Daoy (cell line): ENCODE measurements around the gene OR5D18. TPM values are rescaled to one million over a fixed set of nuclear protein-coding genes. Genes with fewer than 3 reads are reported as not detected.
"Not testable (repeated sequence)": the region's sequence is repeated elsewhere in the genome, so short reads cannot be mapped to it uniquely, and the experiment has no call there.

Experiments
- DNase-seq: peaks from one replicate; pipeline ENCODE4 v3.0.0-alpha.2; 2015; ENCODE audit warnings: low read depth
- total RNA-seq: library from RNA; depleted of rRNA; stranded (reverse); fragments of >200 nt; shearing (Covaris generic); gene quantifications from 2 replicates; pipeline ENCODE4 v1.2.3, GENCODE V29; 2014; rRNA removed

The OR5D18 gene
- not detected in 2 replicates for total RNA-seq

DNA sequence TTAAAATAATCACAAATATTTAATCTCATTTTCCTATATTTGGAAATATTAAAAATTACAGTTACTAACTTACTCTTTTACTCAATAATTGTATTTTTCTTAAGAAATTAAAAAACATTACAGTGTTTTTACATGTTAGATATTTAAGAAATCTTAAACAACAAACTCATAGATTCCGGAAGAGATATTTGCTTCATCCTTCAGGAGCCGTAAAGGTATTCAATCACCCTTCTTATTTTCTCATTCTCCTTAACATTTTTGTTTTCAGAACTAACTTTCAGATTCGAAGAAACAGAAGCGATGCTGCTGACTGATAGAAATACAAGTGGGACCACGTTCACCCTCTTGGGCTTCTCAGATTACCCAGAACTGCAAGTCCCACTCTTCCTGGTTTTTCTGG is at the start of gene OR5D18:
OR5D18 (plus strand) TSS at position 301 of the 400 bp plus-strand sequence; CDS start at position 301, 0 bp downstream.
- DNase-seq, result no peak

DNA sequence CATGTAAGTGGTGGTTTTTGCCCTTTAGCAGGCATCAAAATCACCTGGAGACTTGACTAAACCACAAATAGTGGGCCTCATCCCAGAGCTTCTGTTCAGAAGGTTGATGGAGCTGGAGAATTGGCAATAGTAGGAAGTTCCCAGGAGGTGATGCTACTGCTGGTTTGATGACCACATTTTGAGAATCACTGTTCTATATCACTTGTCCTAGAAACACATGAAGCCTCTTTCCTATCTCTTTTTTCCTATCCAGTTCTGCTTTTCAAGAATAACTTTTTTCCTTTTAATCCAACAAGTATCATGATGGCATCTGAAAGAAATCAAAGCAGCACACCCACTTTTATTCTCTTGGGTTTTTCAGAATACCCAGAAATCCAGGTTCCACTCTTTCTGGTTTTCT is 46.3 kb upstream of the OR5D18 start, which contains the start of gene OR5D13:
OR5D13 (plus strand) TSS at position 301 of the 400 bp plus-strand sequence; CDS start at position 301, 0 bp downstream.
- no peak for DNase-seq

DNA sequence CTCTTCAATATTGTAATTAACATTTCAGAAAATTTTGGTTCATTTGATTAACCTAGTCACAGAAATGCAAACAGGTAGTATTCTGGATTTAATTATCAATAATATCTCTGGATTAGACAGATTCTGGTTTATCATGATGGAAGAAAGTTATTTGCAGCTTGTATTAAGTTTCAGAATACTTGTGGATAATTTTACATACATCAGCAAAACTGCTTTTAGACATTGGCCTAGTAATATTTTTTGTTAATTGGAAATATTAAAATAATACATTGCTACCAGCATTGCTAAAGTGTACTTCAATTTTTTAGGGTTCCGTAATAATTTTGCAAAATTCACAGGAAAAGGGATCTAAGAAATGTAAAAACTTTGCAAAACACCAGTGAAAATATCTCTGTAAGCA is 27.8 kb upstream of the OR5D18 start:
- no peak for DNase-seq

DNA sequence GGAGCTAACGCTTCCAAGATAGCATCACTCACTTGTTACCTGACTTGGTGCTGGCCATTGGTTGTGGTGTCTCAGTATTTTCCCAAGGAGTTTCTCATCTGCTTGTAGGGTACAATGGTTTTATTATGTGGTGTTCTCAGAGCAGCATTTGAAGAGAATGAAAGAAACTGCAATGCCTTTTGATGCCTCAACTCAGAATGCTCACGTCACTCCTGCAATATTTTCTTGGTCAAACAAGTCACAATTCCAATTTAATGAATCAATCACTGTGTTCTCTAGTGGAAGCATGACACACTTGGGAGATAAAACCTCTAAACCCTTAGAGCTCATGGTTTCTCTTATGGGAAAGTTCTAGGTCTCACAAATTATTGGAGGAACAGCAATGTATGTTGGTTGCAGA is 26.1 kb upstream of the OR5D18 start:
- DNase-seq, result no peak

DNA sequence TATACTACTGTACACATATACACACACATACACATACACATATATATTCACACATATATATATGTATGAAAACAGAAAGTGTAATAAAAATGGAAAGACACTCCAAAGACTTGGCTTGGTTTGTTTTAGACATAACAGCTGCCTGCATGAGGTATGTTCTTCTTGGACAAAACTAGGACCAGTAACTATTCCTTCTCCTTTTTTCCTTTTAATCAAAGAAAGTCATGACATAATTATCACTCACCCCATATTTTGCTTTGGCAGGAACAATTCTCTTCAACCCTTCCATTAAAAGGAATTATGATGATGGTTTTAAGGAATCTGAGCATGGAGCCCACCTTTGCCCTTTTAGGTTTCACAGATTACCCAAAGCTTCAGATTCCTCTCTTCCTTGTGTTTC is 24.2 kb upstream of the OR5D18 start, which contains the start of gene OR5D14:
OR5D14 (plus strand) TSS at position 301 of the 400 bp plus-strand sequence; CDS start at position 301, 0 bp downstream.
- no peak for DNase-seq

DNA sequence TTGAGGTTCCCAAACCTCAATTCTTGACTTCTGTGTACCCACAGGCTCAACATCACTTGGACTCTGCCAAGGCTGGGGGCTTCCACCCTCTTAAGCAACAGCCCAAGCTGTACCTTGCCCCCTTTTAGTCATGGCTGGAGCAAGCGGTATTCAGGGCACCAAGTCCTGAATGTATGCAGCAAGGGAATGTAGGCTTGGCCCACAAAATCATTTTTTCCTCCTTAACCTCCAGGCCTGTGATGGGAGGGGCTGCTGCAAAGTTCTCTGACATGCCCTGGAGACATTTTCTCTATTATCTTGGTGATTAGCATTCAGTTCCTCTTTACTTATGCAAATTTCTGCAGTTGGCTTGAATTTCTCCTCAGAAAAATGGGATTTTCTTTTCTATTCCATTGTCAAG is 13.2 kb upstream of the OR5D18 start:
- DNase-seq, result no peak

DNA sequence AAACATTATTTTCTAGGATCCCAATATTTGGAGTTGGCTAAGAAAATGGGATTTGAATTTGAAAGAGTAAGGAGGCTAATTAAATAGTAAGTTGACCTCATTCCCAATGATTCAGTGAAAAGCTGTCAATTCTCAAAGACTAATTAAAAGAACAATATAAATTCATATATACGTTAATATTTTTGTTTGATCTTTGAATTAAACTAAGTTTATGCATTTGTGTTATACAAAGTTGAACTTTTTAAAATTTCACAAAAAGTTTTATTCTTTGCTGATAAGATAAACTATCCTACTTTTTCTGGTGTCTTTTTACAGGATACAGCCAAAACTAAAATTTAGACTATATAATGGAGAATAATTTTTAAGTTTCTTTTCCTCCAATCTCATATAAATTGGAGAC is 8.4 kb upstream of the OR5D18 start, which contains the start of gene OR5L1:
OR5L1 (plus strand) TSS at position 301 of the 400 bp plus-strand sequence. CDS start 100 bp downstream, outside the sequence.
- no peak for DNase-seq

DNA sequence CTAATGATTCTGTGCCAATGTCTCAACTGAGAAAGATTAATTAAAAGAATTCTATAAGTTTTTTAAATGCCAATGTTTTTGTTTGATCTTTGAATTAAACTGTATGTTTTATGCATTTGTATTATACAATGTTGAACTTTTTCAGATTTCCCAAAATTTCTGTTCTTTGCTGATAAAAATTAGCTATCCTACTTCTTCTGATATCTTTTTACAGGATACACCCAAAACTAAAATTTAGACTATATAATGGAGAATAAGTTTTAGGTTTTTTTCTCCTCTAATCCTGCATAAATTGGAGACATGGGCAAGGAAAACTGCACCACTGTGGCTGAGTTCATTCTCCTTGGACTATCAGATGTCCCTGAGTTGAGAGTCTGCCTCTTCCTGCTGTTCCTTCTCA is 7.5 kb downstream of the OR5D18 start, which contains the start of gene OR5L2:
OR5L2 (plus strand) TSS at position 301 of the 400 bp plus-strand sequence; CDS start at position 301, 0 bp downstream.
- no peak for DNase-seq

DNA sequence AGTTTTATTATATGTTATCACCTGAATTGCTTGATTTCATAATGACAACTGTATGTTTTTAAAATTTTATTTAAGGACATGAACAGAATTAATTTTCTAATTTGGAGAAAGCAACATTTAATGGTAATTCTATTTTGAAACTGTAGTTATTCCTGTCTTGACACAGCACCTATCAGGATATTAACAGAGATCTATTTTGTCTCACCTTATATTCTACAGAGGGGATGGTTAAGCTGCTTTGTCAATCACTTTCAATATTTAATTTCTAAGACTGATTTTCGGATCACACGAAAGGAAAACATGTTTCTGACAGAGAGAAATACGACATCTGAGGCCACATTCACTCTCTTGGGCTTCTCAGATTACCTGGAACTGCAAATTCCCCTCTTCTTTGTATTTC is 19.0 kb downstream of the OR5D18 start, which contains the start of gene OR5D16:
OR5D16 (plus strand) TSS at position 301 of the 400 bp plus-strand sequence; CDS start at position 301, 0 bp downstream.
- no peak for DNase-seq

DNA sequence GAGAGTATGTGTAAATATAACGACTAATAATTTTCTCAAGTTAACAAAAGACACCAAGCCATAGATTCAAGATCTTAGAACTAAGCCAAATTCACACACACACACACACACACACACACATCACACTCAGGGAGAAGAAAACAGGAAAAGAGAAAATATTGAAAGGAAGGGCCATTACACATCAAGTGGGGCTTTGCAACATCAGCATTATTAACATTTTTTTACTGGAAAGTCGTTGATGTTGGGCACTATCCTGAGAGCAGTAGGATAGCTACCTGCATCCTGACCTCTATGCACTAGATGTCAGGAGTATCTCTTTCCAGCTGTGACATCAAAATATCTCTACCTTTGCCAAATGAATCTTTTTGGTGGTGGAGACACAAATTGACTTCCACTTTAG is 28.0 kb downstream of the OR5D18 start:
- DNase-seq, result no peak

DNA sequence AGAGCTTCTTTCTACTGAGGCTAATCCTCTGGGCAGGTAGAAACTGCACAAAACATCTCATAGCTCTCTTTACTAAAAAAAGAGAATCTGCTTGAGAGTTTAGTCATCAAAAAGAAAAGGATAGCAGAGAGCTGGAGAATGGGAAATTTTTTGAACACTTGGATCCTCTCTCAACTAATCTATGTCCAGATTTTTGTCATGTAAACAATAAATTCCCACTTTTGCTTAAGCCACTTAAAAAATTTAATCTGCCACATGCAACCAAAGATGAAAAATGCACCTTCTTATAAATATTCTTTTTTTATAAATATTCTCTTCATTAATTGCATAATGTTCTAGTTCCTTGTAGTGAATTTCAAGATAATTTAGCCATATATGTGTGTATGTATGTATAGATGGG is 29.6 kb downstream of the OR5D18 start:
- no peak for DNase-seq

DNA sequence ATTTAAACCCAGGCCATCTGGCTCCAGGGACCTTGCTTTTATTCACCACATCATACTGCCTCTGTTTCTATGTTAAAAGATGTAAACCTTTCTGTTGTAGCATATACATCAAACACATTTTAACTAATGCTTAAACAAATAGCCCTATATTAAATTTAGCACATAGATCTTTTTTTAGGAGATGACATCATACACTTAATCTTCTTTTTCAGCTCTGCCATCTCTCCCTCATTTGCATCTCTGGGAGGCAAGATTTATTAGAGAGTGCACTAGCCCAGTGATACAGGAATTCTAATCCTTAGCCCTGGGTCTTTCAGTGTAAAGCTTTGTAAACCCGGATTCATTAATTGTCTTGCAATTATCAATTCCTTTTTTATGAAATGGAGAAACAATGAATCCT is 32.7 kb downstream of the OR5D18 start:
- DNase-seq, result no peak

DNA sequence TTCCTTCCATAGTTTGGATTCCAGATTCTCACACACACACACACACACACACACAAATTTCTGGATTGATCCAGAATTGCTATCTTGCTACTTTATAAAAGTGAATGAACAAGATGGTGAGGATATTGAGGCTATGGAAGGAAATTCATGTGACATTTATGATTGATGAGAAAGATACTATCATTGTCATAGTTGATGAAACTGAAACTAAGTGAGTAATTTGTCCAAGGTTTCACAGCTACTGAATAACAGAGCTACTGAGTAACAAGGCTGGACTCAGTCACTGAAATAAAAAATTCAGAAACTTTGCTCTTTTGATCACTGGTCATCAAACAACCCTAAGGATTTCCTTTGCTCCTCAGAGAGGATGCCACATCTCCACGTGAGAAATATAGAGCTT is 35.3 kb downstream of the OR5D18 start:
- DNase-seq, result no peak

DNA sequence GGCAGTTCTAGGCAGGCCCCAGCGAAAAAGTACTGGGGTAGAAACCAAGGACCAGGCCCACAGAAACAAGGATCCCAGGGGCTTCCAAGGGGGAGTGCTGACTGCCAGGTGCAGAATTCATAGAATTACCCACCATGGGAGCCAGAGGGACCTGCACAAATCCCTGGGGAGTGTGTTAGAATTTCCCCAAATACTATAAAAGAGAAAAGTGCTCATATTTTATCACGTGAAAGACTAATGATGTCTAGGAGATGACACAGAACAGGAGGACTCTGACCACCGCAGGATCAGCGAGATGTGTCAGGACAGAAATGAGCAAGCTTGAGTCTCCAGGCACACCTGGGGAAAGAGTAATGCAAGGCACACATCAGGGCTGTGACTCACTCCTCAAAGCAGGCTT is 47.9 kb downstream of the OR5D18 start:
- DNase-seq, result not testable (repeated sequence)

Other genes starting within 250 kb of the OR5D18 start
- not detected in 2 replicates for gene OR4C16, start 247.5 kb upstream of the OR5D18 start, total RNA-seq
- gene OR4C11, start 212.0 kb upstream of the OR5D18 start, total RNA-seq, result not detected in 2 replicates
- not detected in 2 replicates for gene OR4P4, start 184.5 kb upstream of the OR5D18 start, total RNA-seq
- gene OR4S2, start 171.3 kb upstream of the OR5D18 start, total RNA-seq, result not detected in 2 replicates
- not detected in 2 replicates for gene OR4C6, start 157.4 kb upstream of the OR5D18 start, total RNA-seq
- not detected in 2 replicates for gene OR5D13, start 46.2 kb upstream of the OR5D18 start, total RNA-seq
- not detected in 2 replicates for gene OR5D14, start 24.1 kb upstream of the OR5D18 start, total RNA-seq
- gene OR5L1, start 8.3 kb upstream of the OR5D18 start, total RNA-seq, result not detected in 2 replicates
- not detected in 2 replicates for gene OR5L2, start 7.6 kb downstream of the OR5D18 start, total RNA-seq
- not detected in 2 replicates for gene OR5D16, start 19.1 kb downstream of the OR5D18 start, total RNA-seq
- gene TRIM51, start 63.7 kb downstream of the OR5D18 start, total RNA-seq, result not detected in 2 replicates
- gene OR5W2, start 95.0 kb downstream of the OR5D18 start, total RNA-seq, result not detected in 2 replicates
- gene OR5I1, start 116.8 kb downstream of the OR5D18 start, total RNA-seq, result not detected in 2 replicates
- gene OR10AG1, start 150.3 kb downstream of the OR5D18 start, total RNA-seq, result not detected in 2 replicates
- gene OR5F1, start 175.0 kb downstream of the OR5D18 start, total RNA-seq, result not detected in 2 replicates
- gene OR5AS1, start 208.0 kb downstream of the OR5D18 start, total RNA-seq, result not detected in 2 replicates